GM12878 (cell line): Measurements from ENCODE around the gene TPRX1. TPM values are rescaled to one million over a fixed set of nuclear protein-coding genes. Genes with fewer than 3 reads are reported as not detected.

ENCODE experiments used
- ATAC-seq: fragments of 200-7000 bp; cut with Tn5 transposase; 3 replicates; pipeline ENCODE4 v1.9.1; 2020; ENCODE audit warnings: mild to moderate bottlenecking, moderate library complexity
- BruUV-seq: library from RNA; stranded (reverse); fragments of 400-500 nt; replicated peaks from 2 replicates; lab custom pipeline; 2021; lab: Mats Ljungman, UMichigan
- CTCF ChIA-PET: fragments of 300-600 bp; sonication (Branson Sonifier 250); formaldehyde crosslinking; extraction: SDS; loops from one replicate; lab custom pipeline; 2021; ENCODE audit warnings: inconsistent platforms; lab: Yijun Ruan, JAX
- POLR2A ChIA-PET: fragments of 350-600 bp; formaldehyde crosslinking; extraction: SDS; loops from one replicate; lab custom pipeline; 2021; ENCODE audit warnings: inconsistent platforms; lab: Charles Lee
- RAD21 ChIA-PET: fragments of 300-600 bp; sonication (Branson Sonifier 250); formaldehyde crosslinking; loops from one replicate; lab custom pipeline; 2023; ENCODE audit warnings: antibody characterized with exemption; ENCODE audit not compliant: unreplicated experiment; lab: Charles Lee
- SMC1A ChIA-PET: fragments of 300-600 bp; sonication (Branson Sonifier 250); formaldehyde crosslinking; loops from one replicate; lab custom pipeline; 2023; ENCODE audit not compliant: unreplicated experiment, uncharacterized antibody; lab: Charles Lee
- DNase-seq: peaks from one replicate; pipeline ENCODE4 v3.0.0-alpha.2; 2011; ENCODE audit warnings: low read depth, low spot score
- FAIRE-seq: peaks from 3 replicates; lab custom pipeline; 2011; peaks lifted over from hg19 to GRCh38; lab: Jason Lieb, UNC
- H2AFZ ChIP-seq: 2 replicates; pipeline ENCODE4 v1.6.0; 2011; ENCODE audit warnings: low read depth, low read length, control low read depth; ENCODE audit not compliant: control insufficient read depth
- H3K27ac ChIP-seq: 2 replicates; pipeline ENCODE4 v1.5.1; 2011; ENCODE audit warnings: control low read depth; ENCODE audit not compliant: control insufficient read depth, insufficient read depth
- H3K27me3 ChIP-seq, 2 experiments: replicated peaks in 1 of 2; 2 replicates each; pipeline versions ENCODE4 v1.6.0 to v1.6.1; 2011; ENCODE audit warnings: low read length in 1 of 2; ENCODE audit not compliant: control insufficient read depth in 2 of 2, insufficient read depth in 2 of 2
- H3K36me3 ChIP-seq, 2 experiments: 2 replicates each; pipeline ENCODE4 v1.5.1; 2011; ENCODE audit warnings: low read length in 1 of 2; ENCODE audit not compliant: control insufficient read depth in 2 of 2, insufficient read depth in 2 of 2
- H3K4me1 ChIP-seq: 2 replicates; pipeline ENCODE4 v1.6.1; 2011; ENCODE audit warnings: mild to moderate bottlenecking, low read length, moderate library complexity, mixed read lengths; ENCODE audit not compliant: control insufficient read depth, insufficient read depth
- H3K4me2 ChIP-seq: 2 replicates; pipeline ENCODE4 v1.6.0; 2011; ENCODE audit warnings: control low read depth; ENCODE audit not compliant: control insufficient read depth, insufficient read depth
- H3K4me3 ChIP-seq: fragments of 200-600 bp; sonication (generic); 2 replicates; pipeline ENCODE4 v1.5.1; 2016
- H3K79me2 ChIP-seq: 2 replicates; pipeline ENCODE4 v1.6.0; 2011; ENCODE audit warnings: low read length; ENCODE audit not compliant: control insufficient read depth, insufficient read depth
- H3K9ac ChIP-seq: 2 replicates; pipeline ENCODE4 v1.8.0; 2011; ENCODE audit warnings: low read length, control low read depth, mixed read lengths; ENCODE audit not compliant: control insufficient read depth, insufficient read depth
- H3K9me3 ChIP-seq: replicated peaks from 3 replicates; pipeline ENCODE4 v1.5.1; 2011; ENCODE audit warnings: mild to moderate bottlenecking, low read length; ENCODE audit not compliant: control insufficient read depth, insufficient read depth
- H4K20me1 ChIP-seq: 2 replicates; pipeline ENCODE4 v1.6.0; 2011; ENCODE audit not compliant: control insufficient read depth, insufficient read depth
- ASH2L ChIP-seq: fragments of 300-600, 200-600 bp; sonication (generic); IDR thresholded peaks from 2 replicates; pipeline ENCODE4 v1.6.1; 2017; ENCODE audit warnings: low read depth, mild to moderate bottlenecking, borderline replicate concordance
- BCLAF1 ChIP-seq: fragments of 450-650 bp; IDR thresholded peaks from 2 replicates; pipeline ENCODE4 v1.6.1; 2017; ENCODE audit warnings: antibody characterized with exemption, mild to moderate bottlenecking, moderate library complexity
- FOS ChIP-seq: IDR thresholded peaks from 3 replicates; pipeline ENCODE4 v1.6.1; 2011; ENCODE audit warnings: borderline replicate concordance; ENCODE audit not compliant: insufficient read length; ENCODE audit errors: extremely low read depth
- KDM1A ChIP-seq: fragments of 200-600 bp; sonication (generic); IDR thresholded peaks from 2 replicates; pipeline ENCODE4 v1.6.1; 2016; ENCODE audit warnings: borderline replicate concordance
- POU2F2 ChIP-seq: IDR thresholded peaks from 3 replicates; pipeline ENCODE4 v1.6.1; 2011; ENCODE audit warnings: low read depth, mild to moderate bottlenecking, low read length, borderline replicate concordance
- TCF12 ChIP-seq: IDR thresholded peaks from 2 replicates; pipeline ENCODE4 v1.6.1; 2011; ENCODE audit warnings: low read depth, mild to moderate bottlenecking, low read length
- WGBS: methylation state at CpG from one replicate; pipeline ENCODE4 v1.1.6; 2016; ENCODE audit warnings: low lambda C conversion rate; ENCODE audit not compliant: insufficient replicate concordance, insufficient coverage; ENCODE audit errors: missing lambda C conversion rate; 5-methylcytosine and 5-hydroxymethylcytosine counted together
- in situ Hi-C: fragments of 300-500 bp; cut with MboI; formaldehyde crosslinking; loops from 9 replicates; pipeline ENCODE4 v1.14.3; 2018; ENCODE audit warnings: mixed read lengths
- intact Hi-C: fragments of 100-400 bp; cut with micrococcal nuclease; formaldehyde crosslinking; loops from one replicate; pipeline ENCODE4 v1.14.2; 2022; ENCODE audit not compliant: unreplicated experiment
- polyA plus RNA-seq, 11 experiments: library from polyadenylated mRNA; depleted of rRNA in 4 of 11; unstranded in 6 of 11; stranded (reverse) in 5 of 11; fragments of >200 nt; fragmentation: Nextera tagmentation in 4 of 11; fragmentation: Illumina TruSeq in 1 of 11; extraction: Ambion mirVana in 4 of 11; extraction: Trizol in 1 of 11; gene quantifications; 1 replicate in 1 of 11; 2 replicates in 10 of 11; pipeline versions ENCODE4 v1.2.1 to v1.2.3, GENCODE V29; 2011 to 2016; ENCODE audit warnings: inconsistent platforms in 2 of 11, missing spikeins in 2 of 11, low read depth in 1 of 11
- total RNA-seq, 4 experiments: library from RNA; depleted of rRNA in 3 of 4; stranded (reverse); fragments of >200 nt in 3 of 4; fragmentation: Illumina TruSeq in 1 of 4; extraction: Trizol in 1 of 4; gene quantifications; 2 replicates each; pipeline versions ENCODE4 v1.2.1 to v1.2.3, GENCODE V29; 2013 to 2021
- TF ChIP-seq, protein P1 (sequence below): IDR thresholded peaks from 2 replicates; pipeline ENCODE4 v1.6.1; 2012; ENCODE audit warnings: low read depth, low read length, improper control_type of control experiment

The TPRX1 gene
- total and polyA plus RNA-seq, 10 of the 15 experiments (the other 5 are each of a cell fraction or from before 2014, with no cell fraction given), result not detected

DNA sequence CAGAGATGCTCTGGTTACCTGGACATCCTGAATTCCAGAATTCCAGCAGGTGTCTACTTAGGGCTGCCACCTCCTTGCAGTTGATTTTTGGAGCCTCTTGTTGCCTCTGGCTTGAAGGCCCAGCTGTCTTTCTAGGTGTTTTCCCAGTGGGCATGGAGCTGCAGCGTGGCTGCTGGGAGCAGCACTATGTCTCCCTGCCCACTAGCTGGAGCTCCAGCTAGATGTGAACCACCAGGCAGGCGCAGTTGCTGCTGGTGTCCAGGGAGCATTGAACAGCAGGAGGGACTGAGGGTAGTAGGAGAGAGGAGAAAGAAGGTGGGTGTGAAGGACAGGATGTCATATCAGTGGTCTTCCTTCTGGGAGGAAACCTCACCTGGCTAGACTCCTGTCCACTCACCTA is 35.7 kb downstream of the TPRX1 start (continued):
- TF ChIP-seq, protein P1, sequence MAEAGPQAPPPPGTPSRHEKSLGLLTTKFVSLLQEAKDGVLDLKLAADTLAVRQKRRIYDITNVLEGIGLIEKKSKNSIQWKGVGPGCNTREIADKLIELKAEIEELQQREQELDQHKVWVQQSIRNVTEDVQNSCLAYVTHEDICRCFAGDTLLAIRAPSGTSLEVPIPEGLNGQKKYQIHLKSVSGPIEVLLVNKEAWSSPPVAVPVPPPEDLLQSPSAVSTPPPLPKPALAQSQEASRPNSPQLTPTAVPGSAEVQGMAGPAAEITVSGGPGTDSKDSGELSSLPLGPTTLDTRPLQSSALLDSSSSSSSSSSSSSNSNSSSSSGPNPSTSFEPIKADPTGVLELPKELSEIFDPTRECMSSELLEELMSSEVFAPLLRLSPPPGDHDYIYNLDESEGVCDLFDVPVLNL, result no peak

DNA sequence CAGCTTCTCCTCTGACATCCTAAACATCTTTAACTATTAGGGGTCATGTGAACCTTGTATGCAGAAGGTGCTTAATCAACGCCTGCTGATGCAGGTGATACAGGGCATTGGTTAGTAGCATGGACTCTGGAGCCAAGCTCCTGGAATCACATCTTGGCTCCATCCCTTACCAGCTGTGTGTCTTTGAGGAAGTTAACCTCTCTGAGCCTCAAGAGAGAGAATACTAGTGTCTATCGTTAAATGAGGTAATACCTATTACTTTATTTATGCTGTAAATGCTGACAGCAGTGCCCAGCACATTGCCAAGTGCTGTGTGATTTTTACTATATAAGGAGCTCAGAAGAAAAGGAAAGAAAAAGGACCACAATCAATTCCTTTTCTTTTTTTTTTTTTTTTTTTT is 37.0 kb downstream of the TPRX1 start:
- SMC1A ChIA-PET, result interaction anchor here (2.4 kb wide), 1 partner anchor 20 kb away, joined by 5 read pairs; no protein-coding TSS in a partner anchor
- no peak for FAIRE-seq
- no peak overlapping the region for H3K4me2 ChIP-seq

More for the DNA sequence above, 37.0 kb downstream of the TPRX1 start:
- TF ChIP-seq ASH2L, result no peak
- no peak for TF ChIP-seq BCLAF1
- no peak for TF ChIP-seq FOS
- no peak for TF ChIP-seq TCF12
- no peak for TF ChIP-seq KDM1A
- TF ChIP-seq POU2F2, result no peak
- H3K36me3 ChIP-seq, result no peaks in the 10 kb centered on the region
- H3K27ac ChIP-seq, result no peak overlapping the region
- no peaks in the 10 kb centered on the region for H4K20me1 ChIP-seq
- ATAC-seq (no peak), DNase-seq (no peak)
- H3K9ac ChIP-seq, result no peak overlapping the region
- BruUV-seq, result no TSS peak
- intact Hi-C loops (loop anchor here (2.0 kb wide), 1 partner anchor 21 kb away; no protein-coding TSS in a partner anchor), in situ Hi-C loops (no loop called here)
- H3K4me1 ChIP-seq, result no peaks in the 10 kb centered on the region
- RAD21 ChIA-PET, result no interaction called here
- H3K9me3 ChIP-seq, result no peaks in the 10 kb centered on the region
- CTCF ChIA-PET, result interaction anchor here (1.6 to 6.3 kb wide), 6 partner anchors 8 to 96 kb away, joined by 3 to 75 read pairs (median 8); partner anchors contain the start of gene NOP53
- no peak overlapping the region for H2AFZ ChIP-seq
- POLR2A ChIA-PET, result no interaction called here
- 50% methylated on average over 2 of the region's 2 CpGs for WGBS
- H3K27me3 ChIP-seq, result no peaks in the 10 kb centered on the region
- no peak overlapping the region for H3K4me3 ChIP-seq
- no peaks in the 10 kb centered on the region for H3K79me2 ChIP-seq
